ENCODE results near the gene CAPN10.
"Not testable (repeated sequence)": the region's sequence is repeated elsewhere in the genome, so short reads cannot be mapped to it uniquely, and the experiment has no call there.

Gene CAPN10

DNA sequence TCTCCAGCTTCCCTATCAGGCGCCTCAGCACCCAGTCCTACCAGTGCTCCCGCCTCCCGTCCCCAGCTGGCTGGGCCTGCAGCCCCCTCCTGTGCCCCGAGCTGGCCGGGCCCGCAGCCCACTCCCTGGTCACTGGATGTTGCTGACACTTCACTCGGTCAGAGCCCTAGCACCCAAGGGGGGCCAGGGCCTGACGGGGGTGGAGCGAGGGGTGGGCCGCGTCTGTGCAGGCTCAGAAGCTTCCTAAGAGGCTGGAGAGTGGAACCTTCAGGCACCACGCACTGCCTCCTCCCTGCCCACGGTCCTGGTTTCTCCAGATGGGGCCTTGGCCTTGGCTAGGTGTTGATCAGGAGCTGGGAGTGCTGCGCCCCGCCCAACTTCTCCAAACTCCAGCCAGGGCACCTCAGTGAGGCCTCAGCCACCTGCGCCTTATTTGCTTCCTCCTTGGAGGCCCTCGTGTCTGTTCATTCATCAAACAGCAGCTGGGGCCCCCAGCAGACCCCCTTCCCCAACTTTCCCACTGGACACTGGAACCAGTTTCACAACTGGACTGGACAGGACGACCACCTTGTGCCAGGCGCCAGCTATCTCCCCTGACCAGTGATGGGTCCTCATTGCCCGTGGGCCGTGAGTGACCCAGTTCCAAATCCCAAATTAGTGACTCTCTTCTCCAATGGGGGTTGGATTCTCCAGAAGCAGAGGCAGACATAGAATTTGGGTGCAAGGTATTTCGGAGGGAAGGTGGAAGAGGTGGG, 16.7 kb downstream of the CAPN10 start:
- DNase-seq (ENCODE audit: low read depth in 3 of 3) = no peak

DNA sequence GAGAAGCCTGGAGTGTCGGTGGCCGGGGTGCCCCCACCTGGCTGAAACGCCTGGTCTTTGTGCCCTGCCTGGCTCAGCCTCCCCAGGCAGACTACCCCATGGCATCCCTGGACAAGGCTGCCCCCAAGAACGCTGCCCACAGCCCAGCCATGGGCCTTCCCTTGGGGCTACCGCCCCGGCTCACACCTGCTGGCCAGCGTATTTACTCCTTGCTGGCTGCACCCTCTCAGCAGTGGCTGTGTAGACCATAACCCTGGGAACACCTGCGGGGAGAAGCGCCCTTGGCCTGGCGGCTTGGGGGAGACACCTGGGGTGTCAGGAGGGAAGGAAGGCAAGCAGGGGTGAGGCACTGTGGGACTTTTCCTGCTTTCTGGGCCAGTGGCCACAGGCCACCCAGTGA, 17.3 kb downstream of the CAPN10 start:
- no peak for DNase-seq (ENCODE audit: low read depth in 3 of 3)

DNA sequence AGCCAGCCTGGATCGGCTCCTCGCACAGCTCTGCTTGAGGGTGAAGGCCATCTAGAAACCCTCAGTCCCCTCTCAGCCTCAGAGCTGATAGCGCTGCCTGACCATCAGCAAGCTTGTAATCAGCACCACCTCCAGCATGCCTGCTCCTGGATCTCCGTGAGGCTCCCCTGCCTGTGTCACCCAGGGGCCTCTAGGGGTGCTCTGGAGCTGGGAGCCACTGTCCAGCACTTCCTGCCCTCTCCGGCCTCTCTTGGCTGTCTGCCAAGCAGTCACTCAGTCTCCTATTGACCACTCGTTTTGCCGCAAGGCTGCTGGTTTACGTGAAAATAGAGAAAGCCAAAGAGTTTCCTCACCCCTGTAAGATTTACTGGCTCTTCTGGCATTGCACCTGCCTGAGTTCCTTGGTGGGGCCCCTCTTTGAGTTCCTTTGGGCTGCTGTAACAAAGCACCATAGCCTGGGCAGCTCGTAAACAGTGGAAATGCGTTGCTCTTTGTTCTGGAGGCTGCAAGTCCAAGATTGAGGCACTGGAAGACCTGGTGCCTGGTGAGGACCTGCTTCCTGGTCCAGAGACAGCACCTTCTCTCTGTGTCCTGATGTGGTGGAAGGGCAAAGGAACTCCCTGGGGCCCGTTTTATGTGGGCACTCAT, 17.9 kb downstream of the CAPN10 start:
- no peak for DNase-seq (ENCODE audit: low read depth in 3 of 3)

DNA sequence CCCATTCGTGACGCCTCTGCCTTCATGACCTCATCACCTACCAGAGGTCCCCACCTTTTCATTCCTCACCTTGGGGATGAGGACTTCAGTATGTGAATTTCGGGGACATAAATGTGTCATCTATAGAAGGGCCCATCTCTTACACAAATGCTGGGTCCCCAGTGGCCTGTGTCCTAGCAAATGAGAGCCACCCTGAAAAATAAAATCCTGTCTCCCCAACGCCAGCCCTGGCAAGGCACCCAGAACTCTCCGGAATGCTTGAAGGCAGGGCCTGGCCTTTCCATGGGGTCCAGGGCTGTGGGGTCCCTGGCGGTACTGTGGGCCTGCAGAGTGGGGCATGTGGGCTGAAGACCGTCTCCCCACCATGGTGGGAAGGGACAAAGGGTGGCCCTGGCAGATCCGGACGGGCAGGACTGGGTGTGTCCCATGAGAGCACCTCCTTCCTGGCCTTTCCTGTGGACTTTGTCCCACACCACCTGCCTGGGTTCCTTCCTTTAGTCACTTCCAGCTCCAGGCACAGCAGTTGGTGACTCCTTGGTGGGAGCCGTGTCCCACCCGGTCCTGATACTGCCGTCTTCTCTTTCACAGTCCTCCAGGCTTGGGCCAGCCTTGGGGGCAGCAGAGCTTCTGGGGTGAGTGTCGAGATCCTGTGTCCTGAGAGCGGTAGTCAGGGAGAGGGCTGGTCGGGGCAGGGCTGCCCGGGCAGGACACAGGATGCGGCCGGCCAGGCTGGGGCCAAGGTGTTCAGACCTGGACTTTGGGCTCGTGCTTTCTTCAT, 18.6 kb downstream of the CAPN10 start:
- DNase-seq (ENCODE audit: low read depth in 3 of 3) = no peak

DNA sequence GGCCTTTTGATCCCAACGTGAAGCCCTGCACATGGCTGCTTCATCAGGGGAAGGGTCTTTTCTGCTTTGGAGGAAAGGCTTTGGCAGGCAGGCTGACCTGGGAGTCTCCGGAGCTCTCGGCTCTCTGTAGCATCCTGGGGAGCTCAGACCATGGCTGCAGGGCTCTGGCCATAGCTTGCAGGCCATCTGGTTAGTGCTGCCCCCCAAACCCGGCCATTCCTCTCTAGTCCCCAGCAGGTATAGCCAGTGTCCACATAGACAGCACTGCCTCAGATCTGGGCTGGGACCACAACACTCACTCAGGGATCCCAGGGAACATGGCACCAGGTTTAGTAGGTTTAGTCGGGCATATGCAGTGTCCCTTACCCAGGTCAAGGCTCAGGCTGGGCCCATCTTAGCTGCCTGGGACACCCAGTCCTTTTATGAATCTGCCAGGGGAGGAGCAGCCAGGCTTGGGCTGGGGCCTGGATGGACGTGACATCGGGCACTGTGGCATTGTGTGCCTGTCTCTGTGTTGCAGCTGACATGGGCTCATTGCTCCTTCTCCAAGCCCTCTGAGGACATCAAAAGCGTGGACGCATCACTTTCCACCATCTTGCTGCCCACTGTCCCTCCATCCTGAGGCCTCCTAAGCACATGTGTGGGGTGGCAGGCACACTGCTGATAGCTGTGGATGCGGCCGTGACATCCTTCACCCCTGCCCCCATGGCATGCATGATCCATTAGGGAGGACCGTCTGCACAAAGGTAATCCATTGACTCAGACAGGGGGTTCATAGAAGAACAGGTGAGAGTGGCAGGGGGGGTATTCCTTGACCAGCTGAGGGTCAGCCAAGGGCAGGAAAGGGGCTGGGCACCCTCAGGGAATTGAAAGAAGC, 19.6 kb downstream of the CAPN10 start:
- DNase-seq (ENCODE audit: low read depth in 3 of 3) = no peak

DNA sequence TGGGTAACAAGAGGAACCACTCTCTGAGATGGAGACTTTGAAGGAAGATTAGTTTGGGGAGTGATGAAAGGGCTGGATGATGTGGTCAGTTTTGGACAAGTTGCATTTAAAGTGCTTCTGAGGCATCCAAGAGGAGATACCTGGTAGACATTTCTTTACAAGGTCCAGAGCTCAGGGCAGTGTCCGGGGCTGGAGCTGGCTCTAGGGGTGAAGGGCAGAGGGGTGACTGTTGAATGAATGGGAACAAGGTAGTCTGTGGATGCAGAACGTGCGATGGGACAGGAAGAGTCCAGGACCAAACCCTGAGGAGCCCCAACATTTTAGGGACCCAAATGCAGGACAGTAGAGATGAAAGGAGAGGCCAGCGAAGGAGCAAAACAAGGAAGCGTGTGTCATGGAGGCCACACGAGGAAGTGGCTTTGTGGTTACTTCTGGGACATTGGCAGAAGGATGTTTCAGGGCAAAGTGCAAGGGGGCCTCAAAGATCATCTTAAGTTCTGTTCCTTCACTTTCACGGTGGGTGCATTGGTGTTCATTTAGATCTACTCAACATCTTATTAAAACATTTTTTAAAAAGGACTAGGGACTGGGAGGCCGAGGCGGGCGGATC, 25.2 kb downstream of the CAPN10 start:
- no peak for DNase-seq (ENCODE audit: low read depth in 3 of 3)

DNA sequence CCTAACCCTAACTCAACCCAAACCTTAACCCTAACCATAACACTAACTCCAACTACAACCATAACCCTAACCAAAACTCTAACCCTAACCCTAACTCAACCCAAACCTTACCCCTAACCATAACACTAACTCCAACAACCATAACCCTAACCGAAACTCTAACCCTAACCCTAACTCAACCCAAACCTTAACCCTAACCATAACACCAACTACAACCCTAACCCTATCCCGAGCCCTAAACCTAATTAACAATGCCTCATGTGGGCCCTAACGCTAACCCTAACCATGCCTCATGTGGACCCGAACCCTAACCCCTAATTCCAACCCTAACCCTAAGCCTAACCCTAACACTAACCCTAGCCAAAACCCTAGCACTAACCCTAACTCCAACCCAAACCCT, 27.2 kb downstream of the CAPN10 start:
- DNase-seq (ENCODE audit: low read depth in 3 of 3) = no peak

DNA sequence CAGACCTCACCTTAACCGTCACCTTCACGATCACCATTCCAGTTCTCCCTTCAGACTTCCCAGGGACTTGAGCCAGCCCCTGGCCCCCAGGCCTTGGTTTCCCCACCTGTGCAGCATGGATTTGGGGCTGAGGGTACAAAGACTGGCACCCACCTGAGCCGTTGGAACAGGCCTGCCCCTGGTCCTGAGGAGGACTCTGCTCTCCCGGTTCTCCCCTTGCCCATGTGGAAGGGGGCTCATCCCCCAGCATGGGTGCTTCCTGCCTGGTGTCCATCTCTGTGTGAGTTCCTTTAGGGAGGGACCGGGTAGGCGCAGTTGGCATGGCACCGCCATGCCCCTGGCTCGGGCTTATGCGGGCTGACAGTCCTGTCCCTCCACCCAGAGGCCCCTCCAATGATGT, 27.9 kb downstream of the CAPN10 start:
- no peak for DNase-seq (ENCODE audit: low read depth in 3 of 3)

DNA sequence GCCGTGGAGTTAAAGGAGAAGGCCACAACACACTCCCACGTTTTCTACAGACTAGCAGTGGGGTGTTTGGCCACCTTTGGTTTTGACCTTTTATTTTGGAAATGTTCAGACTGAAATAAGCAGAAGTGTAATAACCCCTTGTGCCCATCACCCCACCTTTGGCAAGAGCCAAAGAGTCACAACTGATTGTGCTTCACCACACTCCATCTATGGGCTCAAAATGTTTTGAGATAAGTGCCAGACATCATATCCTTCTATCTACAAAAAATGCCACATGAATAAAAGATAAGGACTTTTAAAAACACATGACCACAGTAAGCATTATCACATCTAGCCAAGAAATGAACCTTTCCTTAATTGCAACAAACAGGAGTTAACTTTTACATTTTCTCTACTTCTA, 28.9 kb downstream of the CAPN10 start:
- DNase-seq (ENCODE audit: low read depth in 3 of 3) = no peak

DNA sequence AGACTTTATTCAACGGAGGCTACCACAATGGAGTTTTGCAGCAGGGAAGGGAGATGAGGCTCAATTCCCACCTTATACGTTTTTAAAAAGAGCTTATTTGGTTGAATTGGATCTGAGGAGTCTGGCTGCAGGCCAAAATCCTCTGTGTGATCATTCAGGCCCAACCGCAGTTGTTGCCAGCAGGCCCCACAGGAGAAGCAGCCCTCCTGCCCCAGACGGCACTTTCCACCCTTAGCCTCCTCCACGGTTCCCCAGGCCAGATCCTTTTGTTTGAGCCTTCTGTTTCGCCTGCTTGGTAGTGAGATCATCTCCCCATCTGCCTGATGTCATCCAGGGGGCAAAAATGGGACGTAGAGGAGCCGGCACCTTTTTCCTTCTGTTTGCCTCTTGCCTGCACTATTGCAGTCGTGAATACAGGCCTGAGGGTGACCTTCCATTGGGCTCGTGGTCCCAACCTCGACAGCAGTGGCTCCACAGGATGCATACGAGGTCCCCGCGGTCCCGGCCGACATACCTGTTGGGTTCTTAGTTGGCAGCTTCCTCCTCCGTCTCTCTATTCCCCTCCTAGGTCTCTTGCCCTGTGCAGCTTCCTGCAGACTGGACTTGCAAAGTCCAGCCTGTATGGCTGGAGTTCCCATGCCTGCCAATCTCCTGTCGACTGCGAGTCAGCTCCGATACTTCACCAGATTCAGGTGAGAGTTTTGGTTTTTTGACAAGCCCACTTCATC, 29.4 kb downstream of the CAPN10 start:
- no peak for DNase-seq (ENCODE audit: low read depth in 3 of 3)

DNA sequence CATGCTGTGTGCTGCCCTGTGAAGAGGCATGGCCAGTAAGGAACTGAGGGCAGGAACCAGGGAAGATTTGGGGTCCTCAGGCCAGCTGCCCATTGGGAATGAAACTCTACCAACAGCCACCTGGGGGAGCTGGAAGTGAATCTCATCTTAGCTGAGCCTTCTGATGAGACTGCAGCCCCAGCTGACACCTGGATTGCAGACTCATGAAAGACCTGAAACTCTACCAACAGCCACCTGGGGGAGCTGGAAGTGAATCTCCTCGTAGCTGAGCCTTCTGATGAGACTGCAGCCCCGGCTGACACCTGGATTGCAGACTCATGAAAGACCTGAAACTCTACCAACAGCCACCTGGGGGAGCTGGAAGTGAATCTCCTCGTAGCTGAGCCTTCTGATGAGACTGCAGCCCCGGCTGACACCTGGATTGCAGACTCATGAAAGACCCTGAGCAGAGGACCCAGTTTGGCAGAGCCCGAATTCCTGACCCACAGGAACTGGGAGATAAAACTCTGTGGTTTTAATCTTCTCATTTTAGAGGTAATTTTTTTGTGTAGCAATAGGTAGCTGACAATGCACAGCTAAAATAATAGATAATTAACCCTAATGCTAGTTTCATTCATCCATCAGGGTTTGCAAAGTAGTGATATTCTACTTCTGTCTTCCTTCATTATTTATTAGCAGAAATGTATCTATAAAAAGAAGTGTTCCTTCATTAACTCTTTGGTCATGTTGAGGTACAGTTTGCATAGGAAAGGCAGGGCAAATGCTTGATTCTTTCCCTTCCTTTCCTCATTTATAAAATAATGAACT, 30.5 kb downstream of the CAPN10 start:
- DNase-seq (ENCODE audit: low read depth in 3 of 3) = not testable (repeated sequence)

DNA sequence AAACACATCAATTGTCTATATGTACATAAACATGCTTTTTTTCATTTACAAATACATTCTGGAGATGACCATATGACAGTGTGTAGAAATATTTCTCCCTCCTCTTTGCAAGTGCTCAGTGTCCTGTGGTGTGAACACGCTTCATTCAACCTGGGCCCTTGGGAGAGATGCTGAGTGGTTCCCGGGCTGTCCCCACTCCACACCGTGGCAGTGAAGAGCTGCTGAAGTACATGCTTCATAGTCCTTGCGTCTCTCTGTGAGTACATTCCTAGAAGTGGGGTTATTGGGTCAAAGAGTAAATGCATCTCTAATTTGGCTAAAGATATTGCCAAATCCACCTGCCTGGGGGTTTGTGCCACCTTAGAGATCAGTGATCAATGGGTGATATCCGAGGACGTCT, 32.2 kb downstream of the CAPN10 start:
- no peak for DNase-seq (ENCODE audit: low read depth in 3 of 3)

DNA sequence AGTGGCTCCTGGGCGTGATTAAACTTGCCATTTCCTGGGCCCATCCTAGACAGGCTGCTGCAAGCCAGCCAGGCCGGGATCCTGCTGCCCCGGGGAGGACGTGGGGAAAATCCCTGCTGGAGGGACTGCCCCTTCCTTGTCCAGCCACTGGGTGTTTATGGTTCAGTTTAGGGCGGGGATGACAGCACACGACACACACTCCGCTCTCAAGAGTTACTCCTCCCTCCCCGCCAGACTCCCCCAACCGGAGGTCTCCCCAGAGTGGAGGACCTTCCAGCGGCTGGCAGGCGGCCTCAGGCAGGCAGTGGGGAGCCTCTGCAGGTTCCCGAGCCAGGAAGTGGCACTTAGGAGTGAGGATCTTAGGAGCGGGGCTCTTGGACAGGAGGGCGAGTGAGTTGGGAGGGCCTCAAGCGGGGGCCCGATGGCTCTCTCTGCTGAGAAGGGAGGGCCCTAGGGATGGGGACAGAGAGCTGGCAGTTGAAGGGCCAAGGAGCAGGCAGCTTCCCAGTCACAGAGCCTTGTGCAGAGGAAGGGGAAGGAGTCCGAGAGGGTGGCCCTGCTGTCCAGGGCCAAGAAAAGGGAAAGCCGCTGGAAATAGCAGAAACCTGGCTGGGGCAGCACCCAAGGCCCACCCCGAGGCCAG, 33.1 kb downstream of the CAPN10 start:
- no peak for DNase-seq (ENCODE audit: low read depth in 3 of 3)

DNA sequence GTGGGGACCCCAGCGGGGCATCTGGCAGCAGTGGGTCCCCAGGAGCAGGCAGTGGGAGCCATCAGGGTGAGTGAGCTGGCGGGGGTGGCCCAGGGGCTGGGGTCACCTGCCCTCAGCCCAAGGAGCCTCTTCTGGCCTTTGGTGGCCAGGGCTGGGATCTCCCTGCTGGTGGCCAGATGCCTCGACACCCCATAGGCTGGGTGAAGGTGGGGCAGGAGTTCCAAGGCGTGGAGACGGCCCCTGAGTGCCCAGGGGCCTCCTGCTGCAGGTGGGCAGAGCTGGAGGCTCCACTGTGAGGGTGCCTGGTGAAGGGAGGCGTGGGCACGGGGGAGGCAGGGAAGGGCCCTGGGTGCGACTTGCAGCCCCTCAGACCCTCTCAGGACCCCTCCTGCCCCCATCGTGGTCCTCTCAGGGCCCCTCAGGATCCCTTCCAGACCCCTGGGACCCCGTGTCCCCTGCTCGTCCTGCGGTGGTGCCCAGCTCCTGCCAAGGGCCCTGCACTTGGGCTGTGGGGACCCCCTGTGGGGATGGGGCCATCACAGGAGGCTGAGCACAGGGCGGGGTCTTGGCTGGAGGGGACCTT, 33.7 kb downstream of the CAPN10 start:
- no peak for DNase-seq (ENCODE audit: low read depth in 3 of 3)

DNA sequence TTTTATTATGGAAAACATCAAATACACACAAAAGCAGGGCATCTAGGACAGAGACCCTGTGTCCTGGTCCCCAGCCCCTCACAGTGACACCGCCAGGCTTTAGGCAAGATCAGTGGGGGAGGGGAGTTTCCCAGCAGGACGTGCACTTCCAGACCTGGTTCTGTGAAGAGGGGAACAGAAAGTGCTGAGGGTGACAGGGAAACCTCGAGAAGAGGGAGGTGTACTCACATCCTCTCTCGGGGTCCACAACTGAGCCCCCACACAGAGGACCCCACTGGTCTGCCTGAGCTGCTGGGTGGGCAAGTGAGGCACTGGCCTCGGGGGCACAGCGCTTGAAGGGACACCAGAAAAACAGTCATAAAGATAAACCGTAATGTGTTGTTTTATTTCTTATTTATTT, 34.3 kb downstream of the CAPN10 start:
- no peak for DNase-seq (ENCODE audit: low read depth in 3 of 3)

DNA sequence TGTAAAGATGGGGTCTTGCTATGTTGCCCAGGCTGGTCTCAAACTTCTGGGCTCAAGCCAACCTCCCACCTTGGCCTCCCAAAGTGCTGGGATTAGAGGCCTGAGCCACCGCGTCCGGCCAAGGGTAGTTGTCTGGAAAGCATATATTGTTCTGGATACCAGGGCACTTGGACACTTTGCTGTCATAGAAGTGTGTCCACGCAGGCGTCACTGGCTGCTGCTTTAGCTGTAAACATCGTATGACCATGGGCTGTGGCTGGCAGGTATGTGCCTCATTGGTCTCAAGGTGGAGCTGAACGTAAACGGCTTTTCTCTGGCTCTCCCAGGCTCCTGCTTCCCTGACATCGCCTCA, 35.5 kb downstream of the CAPN10 start:
- DNase-seq (ENCODE audit: low read depth in 3 of 3) = no peak

DNA sequence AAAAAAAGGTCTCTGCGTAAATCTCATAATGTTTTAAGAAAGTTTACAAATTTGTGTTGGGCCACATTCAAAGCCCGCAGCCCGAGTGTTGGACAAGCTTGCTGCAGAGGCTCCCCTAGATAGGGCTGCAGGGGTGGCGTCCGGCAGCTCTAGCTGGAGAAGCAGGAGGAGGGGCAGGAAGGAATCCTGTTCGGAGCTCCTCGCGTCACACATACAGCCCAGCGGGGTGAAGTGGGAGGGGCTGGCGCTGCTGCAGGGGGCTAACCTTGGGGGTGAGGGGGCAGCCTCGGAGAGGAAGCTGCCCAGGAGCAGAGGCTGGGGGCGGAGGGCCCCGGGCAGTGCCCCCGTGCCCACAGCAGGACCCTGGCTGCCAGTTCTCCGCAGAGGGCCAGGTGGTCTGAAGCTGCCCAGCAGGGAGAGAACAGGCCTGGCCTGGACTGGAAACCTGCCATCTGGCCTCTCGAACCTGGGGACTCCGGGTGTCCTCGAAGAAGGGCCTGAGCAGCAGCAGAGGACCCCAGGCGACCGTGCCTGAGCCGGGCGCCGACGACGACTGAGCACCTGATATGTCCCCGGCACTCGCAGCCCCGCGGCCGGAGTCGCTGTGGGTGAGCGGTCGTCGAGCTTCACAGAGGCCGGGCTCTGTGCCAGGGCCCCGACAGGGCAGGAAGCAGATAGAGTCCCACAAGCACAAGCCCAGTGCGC, 36.1 kb downstream of the CAPN10 start:
- DNase-seq (ENCODE audit: low read depth in 3 of 3) = no peak

DNA sequence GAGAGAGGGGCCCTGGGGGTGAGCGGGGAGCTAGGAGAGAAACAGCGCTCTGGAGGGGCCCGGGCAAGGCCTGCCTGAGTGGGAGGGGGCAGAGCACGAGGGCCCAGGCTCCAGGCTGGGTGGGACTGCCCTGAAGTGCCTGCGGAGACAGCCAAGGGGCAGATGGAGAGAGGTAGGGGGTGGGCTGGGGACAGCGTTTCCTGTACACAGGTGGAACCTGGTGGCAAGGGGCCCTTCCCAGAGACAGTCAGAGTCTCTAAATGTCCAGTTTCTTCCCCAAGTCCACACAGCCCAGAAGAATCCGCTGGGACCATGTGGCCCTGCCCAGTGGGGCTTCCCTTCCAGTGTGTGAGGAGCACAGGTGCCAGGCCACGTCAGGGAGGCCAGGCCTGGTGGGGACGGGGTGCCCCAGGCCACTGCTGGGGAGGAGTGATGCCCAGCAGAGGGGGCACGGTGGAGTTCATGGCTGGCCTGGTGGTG, 37.0 kb downstream of the CAPN10 start:
- no peak for DNase-seq (ENCODE audit: low read depth in 3 of 3)

All from stimulated activated CD4-positive, alpha-beta T cell treated with anti-CD3 and anti-CD28 coated beads, TNF-alpha, amount 100 ng/mL, for 4 hours (primary cell).